H1 (cell line): ENCODE measurements around the gene PPME1.

ENCODE experiments used
- EP300 ChIP-seq, 2 experiments: IDR thresholded peaks; 1 replicate in 1 of 2; 2 replicates in 1 of 2; pipeline ENCODE4 v1.6.1; 2011 to 2012; ENCODE audit warnings: low read depth in 2 of 2, low read length in 2 of 2, mild to moderate bottlenecking in 2 of 2, borderline replicate concordance in 1 of 2, inconsistent platforms in 1 of 2, moderate library complexity in 1 of 2
- HDAC6 ChIP-seq: IDR thresholded peaks from one replicate; pipeline ENCODE4 v1.7.1; 2012; ENCODE audit warnings: low read depth, mild to moderate bottlenecking, inconsistent platforms, low read length, moderate library complexity
- JUND ChIP-seq: IDR thresholded peaks from 2 replicates; pipeline ENCODE4 v1.6.1; 2011; ENCODE audit warnings: mild to moderate bottlenecking, improper control_type of control experiment, low read length
- POLR2A ChIP-seq, 2 experiments: IDR thresholded peaks; 1 replicate in 1 of 2; 2 replicates in 1 of 2; pipeline ENCODE4 v1.6.1; 2011; ENCODE audit warnings: low read depth in 2 of 2, low read length in 2 of 2, mild to moderate bottlenecking in 2 of 2; ENCODE audit errors: control extremely low read depth in 1 of 2
- RAD21 ChIP-seq, 2 experiments: IDR thresholded peaks in 1 of 2; conservative IDR thresholded peaks in 1 of 2; 2 replicates each; pipeline ENCODE4 v1.6.1; 2011; ENCODE audit warnings: low read depth in 2 of 2, low read length in 2 of 2, improper control_type of control experiment in 1 of 2, inconsistent platforms in 1 of 2, mild to moderate bottlenecking in 1 of 2, moderate library complexity in 1 of 2
- TF ChIP-seq, protein P1 (sequence below), 3 experiments: IDR thresholded peaks; 1 replicate in 2 of 3; 2 replicates in 1 of 3; pipeline versions ENCODE4 v1.5.1 to v1.6.1; 2011; ENCODE audit warnings: low read length in 3 of 3, mild to moderate bottlenecking in 3 of 3, inconsistent platforms in 2 of 3, low read depth in 1 of 3, moderate library complexity in 1 of 3; ENCODE audit not compliant: insufficient read depth in 1 of 3; ENCODE audit errors: control extremely low read depth in 1 of 3
- TF ChIP-seq, protein P2 (sequence below): IDR thresholded peaks from 2 replicates; pipeline ENCODE4 v1.6.1; 2011; ENCODE audit warnings: low read length, improper control_type of control experiment

DNA sequence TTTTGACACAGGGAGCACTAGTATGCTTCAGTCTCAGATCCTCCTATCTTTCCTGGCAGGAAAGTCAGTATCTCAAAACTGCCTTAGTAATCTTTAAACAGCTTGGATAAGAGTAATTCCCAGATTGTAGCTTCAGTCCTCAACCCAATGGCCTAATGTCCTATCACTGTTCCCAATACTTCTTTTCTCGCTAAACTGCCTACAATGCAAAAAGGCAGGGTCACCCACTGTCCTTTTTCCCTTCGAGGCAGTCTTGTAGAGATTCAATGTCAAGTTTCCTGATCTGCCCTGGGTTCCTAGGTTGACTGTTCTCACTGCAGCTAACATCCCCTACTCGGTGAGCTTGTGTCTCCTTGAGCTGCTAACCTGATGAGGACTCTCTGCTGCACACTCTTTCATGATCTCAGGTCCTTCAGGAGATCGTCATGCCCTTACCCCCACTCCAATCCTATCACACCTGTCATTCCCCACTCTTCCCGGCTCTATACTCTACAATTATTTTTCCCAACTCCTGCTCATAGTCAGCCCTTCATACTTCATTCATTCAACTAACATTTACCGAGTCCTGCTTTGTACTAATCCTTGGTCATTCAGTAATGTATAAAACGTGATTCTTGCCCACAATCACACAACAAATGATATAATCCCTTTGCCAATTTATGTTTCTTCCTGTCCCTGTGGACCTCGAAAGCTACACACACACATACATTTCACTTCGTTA lies 1.2 kb upstream of the PPME1 start:
- TF ChIP-seq, protein P1, sequence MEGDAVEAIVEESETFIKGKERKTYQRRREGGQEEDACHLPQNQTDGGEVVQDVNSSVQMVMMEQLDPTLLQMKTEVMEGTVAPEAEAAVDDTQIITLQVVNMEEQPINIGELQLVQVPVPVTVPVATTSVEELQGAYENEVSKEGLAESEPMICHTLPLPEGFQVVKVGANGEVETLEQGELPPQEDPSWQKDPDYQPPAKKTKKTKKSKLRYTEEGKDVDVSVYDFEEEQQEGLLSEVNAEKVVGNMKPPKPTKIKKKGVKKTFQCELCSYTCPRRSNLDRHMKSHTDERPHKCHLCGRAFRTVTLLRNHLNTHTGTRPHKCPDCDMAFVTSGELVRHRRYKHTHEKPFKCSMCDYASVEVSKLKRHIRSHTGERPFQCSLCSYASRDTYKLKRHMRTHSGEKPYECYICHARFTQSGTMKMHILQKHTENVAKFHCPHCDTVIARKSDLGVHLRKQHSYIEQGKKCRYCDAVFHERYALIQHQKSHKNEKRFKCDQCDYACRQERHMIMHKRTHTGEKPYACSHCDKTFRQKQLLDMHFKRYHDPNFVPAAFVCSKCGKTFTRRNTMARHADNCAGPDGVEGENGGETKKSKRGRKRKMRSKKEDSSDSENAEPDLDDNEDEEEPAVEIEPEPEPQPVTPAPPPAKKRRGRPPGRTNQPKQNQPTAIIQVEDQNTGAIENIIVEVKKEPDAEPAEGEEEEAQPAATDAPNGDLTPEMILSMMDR (IDR thresholded peaks at IDR 0.05; ENCODE audit: control extremely low read depth in 1 of 3, insufficient read depth in 1 of 3, low read depth in 1 of 3, low read length in 3 of 3): no peak
- TF ChIP-seq RAD21 (IDR thresholded peaks at IDR 0.05 in 1 of 2, conservative IDR thresholded peaks at IDR 0.05 in 1 of 2; ENCODE audit: low read depth in 2 of 2, low read length in 2 of 2) (no peak), POLR2A (IDR thresholded peaks at IDR 0.05; ENCODE audit: control extremely low read depth in 1 of 2, low read depth in 2 of 2, low read length in 2 of 2) (no peak), JUND (no peak), EP300 (IDR thresholded peaks at IDR 0.05; ENCODE audit: borderline replicate concordance in 1 of 2, low read depth in 2 of 2, low read length in 2 of 2) (no peak), HDAC6 (no peak)
- TF ChIP-seq, protein P2, sequence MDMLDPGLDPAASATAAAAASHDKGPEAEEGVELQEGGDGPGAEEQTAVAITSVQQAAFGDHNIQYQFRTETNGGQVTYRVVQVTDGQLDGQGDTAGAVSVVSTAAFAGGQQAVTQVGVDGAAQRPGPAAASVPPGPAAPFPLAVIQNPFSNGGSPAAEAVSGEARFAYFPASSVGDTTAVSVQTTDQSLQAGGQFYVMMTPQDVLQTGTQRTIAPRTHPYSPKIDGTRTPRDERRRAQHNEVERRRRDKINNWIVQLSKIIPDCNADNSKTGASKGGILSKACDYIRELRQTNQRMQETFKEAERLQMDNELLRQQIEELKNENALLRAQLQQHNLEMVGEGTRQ: no peak
